Measurements from ENCODE around the gene ABCB9. TPM values are rescaled to one million over a fixed set of nuclear protein-coding genes. Genes with fewer than 3 reads are reported as not detected.

ABCB9 gene
- total and polyA plus RNA-seq, 2 of the 8 experiments (the other 6 are each of a cell fraction or from before 2014, with no cell fraction given): 3.8 to 8.0 TPM

GRCh38 chr12:122946690-122947341 is 19.4 kb downstream of the ABCB9 start:
- H4K20me1 ChIP-seq (replicated peaks in 1 of 2; ENCODE audit: control insufficient read depth in 1 of 2, insufficient read depth in 2 of 2, low read length in 2 of 2): peaks cover 0 to 11% of the 10 kb centered on the region in 2 experiments
- POLR2A ChIA-PET (ENCODE audit: partially characterized antibody): interaction anchor here (0.6 to 1.4 kb wide), 3 partner anchors 10 to 84 kb away, joined by 3 read pairs; no protein-coding TSS in a partner anchor
- H2BK15ac ChIP-seq (ENCODE audit: low read length): no peak overlapping the region
- no peak overlapping the region for H3K4ac ChIP-seq (replicated peaks; ENCODE audit: insufficient read length, low read depth, low read length)
- no peaks in the 10 kb centered on the region for H3K79me2 ChIP-seq (ENCODE audit: control insufficient read depth in 1 of 2, insufficient read depth in 2 of 2, low read length in 2 of 2)
- H2AK5ac ChIP-seq (ENCODE audit: low read depth, low read length): no peak overlapping the region
- no peak overlapping the region for H4K5ac ChIP-seq (ENCODE audit: insufficient read length, low read depth, low read length)
- H2BK120ac ChIP-seq (replicated peaks; ENCODE audit: low read depth, low read length): no peak overlapping the region
- H4K91ac ChIP-seq (replicated peaks; ENCODE audit: insufficient read length, low read length): no peak overlapping the region
- peak overlapping the region; percentile 20 for H4K8ac ChIP-seq (ENCODE audit: extremely low read depth, insufficient read depth, low read length)
- H3K4me3 ChIP-seq (ENCODE audit: extremely low read depth in 1 of 4, insufficient read depth in 2 of 4, low read depth in 3 of 4, low read length in 4 of 4): no peak overlapping the region
- FAIRE-seq (no peak), DNase-seq (ENCODE audit: low read depth in 1 of 2, low spot score in 2 of 2) (no peak)
- CTCF ChIA-PET (ENCODE audit: partially characterized antibody): interaction anchor here (0.6 to 21.5 kb wide), 11 partner anchors 10 to 296 kb away, joined by 3 to 473 read pairs (median 3); no protein-coding TSS in a partner anchor
- H2BK5ac ChIP-seq (ENCODE audit: low read depth, low read length): no peak overlapping the region
- 89% methylated on average over 9 of the region's 10 CpGs; no CpG with 5 or more reads in 1 of the 2 experiments for WGBS, 2 experiments (ENCODE audit: extremely low coverage in 1 of 2, insufficient coverage in 1 of 2, insufficient read length in 1 of 2, insufficient replicate concordance in 2 of 2, low coverage in 1 of 2, low lambda C conversion rate in 2 of 2, missing lambda C conversion rate in 1 of 2)
- TF ChIP-seq SP2 (IDR thresholded peaks at IDR 0.05; ENCODE audit: low read length) (no peak), CTCF (IDR thresholded peaks at IDR 0.05; ENCODE audit: control extremely low read depth in 1 of 3, insufficient read depth in 1 of 3, low read depth in 1 of 3, low read length in 3 of 3) (peak in 1 of 3 experiments; percentile 7; a peak in 1 of 4 replicates)
- H3K4me2 ChIP-seq (ENCODE audit: insufficient read depth in 1 of 2, low read depth in 2 of 2, low read length in 2 of 2): no peak overlapping the region
- no peaks in the 10 kb centered on the region for H3K23me2 ChIP-seq (ENCODE audit: low read depth, low read length)
- no peaks in the 10 kb centered on the region for H3K27me3 ChIP-seq (replicated peaks in 1 of 4; ENCODE audit: control insufficient read depth in 3 of 4, extremely low read depth in 1 of 4, insufficient read depth in 3 of 4, low read length in 3 of 4)
- no peak overlapping the region for H2BK20ac ChIP-seq (ENCODE audit: low read length)
- H3K4me1 ChIP-seq (replicated peaks in 1 of 4; ENCODE audit: control insufficient read depth in 3 of 4, insufficient read depth in 4 of 4, low read length in 3 of 4): no peaks in the 10 kb centered on the region
- H3K9ac ChIP-seq (replicated peaks in 1 of 4; ENCODE audit: extremely low read depth in 1 of 4, low read depth in 3 of 4, low read length in 3 of 4): no peak overlapping the region
- no peak overlapping the region for H2BK12ac ChIP-seq (ENCODE audit: low read depth, low read length)
- H3K14ac ChIP-seq (ENCODE audit: insufficient read length): no peak overlapping the region
- H3K23ac ChIP-seq (ENCODE audit: insufficient read length): no peak overlapping the region
- H3K56ac ChIP-seq (replicated peaks; ENCODE audit: insufficient read length, low read depth, low read length): no peak overlapping the region
- no peak overlapping the region for H2AFZ ChIP-seq (ENCODE audit: low read length)
- no peak overlapping the region for H3K27ac ChIP-seq (ENCODE audit: low read depth, low read length)
- no peaks in the 10 kb centered on the region for H3K79me1 ChIP-seq (ENCODE audit: low read depth, low read length)
- H3K18ac ChIP-seq (ENCODE audit: extremely low read depth, low read length): no peak overlapping the region
- no peaks in the 10 kb centered on the region for H3K36me3 ChIP-seq (ENCODE audit: control insufficient read depth in 2 of 4, insufficient read depth in 4 of 4, low read length in 3 of 4)
- no peaks in the 10 kb centered on the region for H3K9me3 ChIP-seq (ENCODE audit: insufficient read depth in 2 of 2, low read depth in 1 of 2, low read length in 1 of 2)

Data from H1 (cell line).